Stimulated activated CD4-positive, alpha-beta T cell treated with anti-CD3 and anti-CD28 coated beads, TNF-alpha, amount 100 ng/mL, for 24 hours (primary cell): ENCODE results near the gene GALNT16.
"Not testable (repeated sequence)": the region's sequence is repeated elsewhere in the genome, so short reads cannot be mapped to it uniquely, and the experiment has no call there.

Experiments
- DNase-seq, 3 experiments: peaks; one replicate each; pipeline ENCODE4 v3.0.0-alpha.2; 2020; ENCODE audit warnings: low read depth in 3 of 3

The GALNT16 gene

GRCh38 chr14:69260190-69260860, 367 bp downstream of the GALNT16 start:
- no peak for DNase-seq

GRCh38 chr14:69260861-69261564, 1.1 kb downstream of the GALNT16 start:
- DNase-seq: peak in 1 of 3 experiments; percentile 52

- no peak for DNase-seq
These were observed 1.9 kb downstream of the GALNT16 start for GRCh38 chr14:69261761-69262331.

GRCh38 chr14:69262516-69262915, 2.6 kb downstream of the GALNT16 start:
- DNase-seq: no peak

GRCh38 chr14:69263364-69263763, 3.4 kb downstream of the GALNT16 start:
- DNase-seq: no peak

GRCh38 chr14:69263771-69264170, 3.8 kb downstream of the GALNT16 start:
- DNase-seq: no peak

GRCh38 chr14:69266572-69267345, 6.8 kb downstream of the GALNT16 start:
- DNase-seq: no peak

GRCh38 chr14:69267492-69267891, 7.5 kb downstream of the GALNT16 start:
- no peak for DNase-seq

- DNase-seq: no peak
These were observed 8.3 kb downstream of the GALNT16 start for GRCh38 chr14:69268223-69268622.

- no peak for DNase-seq
These were observed 8.8 kb downstream of the GALNT16 start for GRCh38 chr14:69268763-69269162.

GRCh38 chr14:69269381-69269780, 9.4 kb downstream of the GALNT16 start:
- DNase-seq: no peak

- DNase-seq: no peak
These were observed 10.1 kb downstream of the GALNT16 start for GRCh38 chr14:69270097-69270496.

- DNase-seq: no peak
These were observed 11.1 kb downstream of the GALNT16 start for GRCh38 chr14:69270795-69271708.

- DNase-seq: no peak
These were observed 14.4 kb downstream of the GALNT16 start for GRCh38 chr14:69274321-69274720.

GRCh38 chr14:69275331-69275730, 15.4 kb downstream of the GALNT16 start:
- DNase-seq: no peak

- not testable (repeated sequence) for DNase-seq
These were observed 17.4 kb downstream of the GALNT16 start for GRCh38 chr14:69277356-69277755.

GRCh38 chr14:69280746-69281291, 20.9 kb downstream of the GALNT16 start:
- DNase-seq: no peak

- DNase-seq: no peak
These were observed 21.7 kb downstream of the GALNT16 start for GRCh38 chr14:69281450-69282169.

GRCh38 chr14:69282448-69282847, 22.5 kb downstream of the GALNT16 start:
- no peak for DNase-seq

- no peak for DNase-seq
These were observed 24.2 kb downstream of the GALNT16 start for GRCh38 chr14:69284170-69284569.
